ENCODE data around the gene YPEL1.

DNA sequence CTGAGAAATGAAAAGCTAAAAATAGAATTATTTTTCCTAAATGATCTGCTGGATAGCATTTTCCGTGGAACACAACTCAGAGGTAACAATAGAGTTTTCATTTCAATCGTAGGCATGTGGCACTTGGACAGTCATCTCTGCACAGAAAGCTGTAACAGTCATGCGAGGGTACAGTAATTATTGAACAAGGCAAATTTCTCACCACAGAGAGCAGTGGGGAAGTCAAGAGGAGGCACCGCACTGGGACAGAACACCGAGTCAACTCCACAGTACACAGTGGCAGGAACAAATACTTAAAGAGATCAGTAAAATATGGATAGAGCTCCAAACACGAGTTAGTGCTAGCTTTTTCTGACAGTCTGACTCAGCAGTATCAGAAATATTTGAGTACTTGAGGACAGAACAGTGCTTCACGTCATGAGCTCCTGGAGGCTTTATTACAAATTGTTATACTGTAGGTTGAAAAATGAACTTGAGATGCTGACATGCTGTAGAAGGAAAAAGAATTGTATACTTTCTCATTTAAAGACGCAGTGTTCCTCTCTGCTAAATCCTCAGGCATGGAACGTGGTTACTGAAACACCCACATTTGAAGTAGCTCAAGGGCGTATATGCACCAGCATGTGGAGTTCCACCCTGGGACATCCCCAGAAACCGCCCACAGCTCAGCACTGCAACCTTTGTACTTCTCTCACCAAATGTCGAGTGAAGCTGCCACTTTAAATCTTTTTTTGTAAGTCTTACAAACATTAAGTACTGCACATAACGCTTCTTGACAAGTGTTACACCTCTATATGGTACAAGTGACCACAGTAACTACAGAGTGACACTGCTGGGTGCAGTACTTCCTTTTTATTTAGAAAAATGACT is 27.4 kb upstream of the YPEL1 start:
- TF ChIP-seq, protein P1, sequence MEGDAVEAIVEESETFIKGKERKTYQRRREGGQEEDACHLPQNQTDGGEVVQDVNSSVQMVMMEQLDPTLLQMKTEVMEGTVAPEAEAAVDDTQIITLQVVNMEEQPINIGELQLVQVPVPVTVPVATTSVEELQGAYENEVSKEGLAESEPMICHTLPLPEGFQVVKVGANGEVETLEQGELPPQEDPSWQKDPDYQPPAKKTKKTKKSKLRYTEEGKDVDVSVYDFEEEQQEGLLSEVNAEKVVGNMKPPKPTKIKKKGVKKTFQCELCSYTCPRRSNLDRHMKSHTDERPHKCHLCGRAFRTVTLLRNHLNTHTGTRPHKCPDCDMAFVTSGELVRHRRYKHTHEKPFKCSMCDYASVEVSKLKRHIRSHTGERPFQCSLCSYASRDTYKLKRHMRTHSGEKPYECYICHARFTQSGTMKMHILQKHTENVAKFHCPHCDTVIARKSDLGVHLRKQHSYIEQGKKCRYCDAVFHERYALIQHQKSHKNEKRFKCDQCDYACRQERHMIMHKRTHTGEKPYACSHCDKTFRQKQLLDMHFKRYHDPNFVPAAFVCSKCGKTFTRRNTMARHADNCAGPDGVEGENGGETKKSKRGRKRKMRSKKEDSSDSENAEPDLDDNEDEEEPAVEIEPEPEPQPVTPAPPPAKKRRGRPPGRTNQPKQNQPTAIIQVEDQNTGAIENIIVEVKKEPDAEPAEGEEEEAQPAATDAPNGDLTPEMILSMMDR (conservative IDR thresholded peaks at IDR 0.05; ENCODE audit: low read length), result no peak
- no peak for TF ChIP-seq EZH2phosphoT487 (IDR thresholded peaks at IDR 0.05; ENCODE audit: borderline replicate concordance)

Measured in Loucy (cell line).